Astrocyte (in vitro differentiated cells and primary cell): ENCODE results near the gene HYOU1.

Source experiments
- CTCF ChIP-seq: IDR thresholded peaks from 2 replicates; pipeline ENCODE4 v1.5.1; 2011; ENCODE audit warnings: low read depth, mild to moderate bottlenecking, inconsistent platforms, low read length, moderate library complexity; ENCODE audit not compliant: insufficient read depth
- EZH2 ChIP-seq: IDR thresholded peaks from 2 replicates; pipeline ENCODE4 v1.6.1; 2012; ENCODE audit warnings: mild to moderate bottlenecking, low read length, inconsistent platforms; ENCODE audit not compliant: insufficient read depth

GRCh38 chr11:119006656-119007055, 50.3 kb downstream of the HYOU1 start:
- TF ChIP-seq EZH2 (no peak), CTCF (no peak)
